Measurements from ENCODE around the gene ARL1.
"Not testable (repeated sequence)": the region's sequence is repeated elsewhere in the genome, so short reads cannot be mapped to it uniquely, and the experiment has no call there.

- not testable (repeated sequence) for TF ChIP-seq POLR2A, CTCF (IDR thresholded peaks at IDR 0.05)
These were observed 2.6 kb upstream of the ARL1 start for GRCh38 chr12:101410169-101410568.
